ENCODE data around the gene SEMA4F.

GRCh38 chr2:74724496-74724895 lies 70.4 kb downstream of the SEMA4F start:
- TF ChIP-seq CTCF (conservative IDR thresholded peaks at IDR 0.05; ENCODE audit: low read length), result no peak
- TF ChIP-seq EZH2phosphoT487 (IDR thresholded peaks at IDR 0.05; ENCODE audit: borderline replicate concordance, low read depth, low read length), result no peak
